K562 (cell line): ENCODE data around the gene PEX10. TPM values are rescaled to one million over a fixed set of nuclear protein-coding genes. Genes with fewer than 3 reads are reported as not detected.

Experiments used
- CREB1 ChIP-seq, 2 experiments: sonication (generic) in 1 of 2; formaldehyde crosslinking in 1 of 2; IDR thresholded peaks; 2 replicates each; pipeline versions ENCODE4 v1.6.1 to v1.8.0; 2012 to 2022; ENCODE audit warnings: inconsistent platforms in 1 of 2, mild to moderate bottlenecking in 1 of 2, missing genetic modification reagents in 1 of 2, moderate library complexity in 1 of 2
- EHMT2 ChIP-seq: fragments of 450-650 bp; IDR thresholded peaks from 2 replicates; pipeline ENCODE4 v1.6.1; 2018; ENCODE audit warnings: antibody characterized with exemption
- FOXJ3 ChIP-seq: sonication (generic); formaldehyde crosslinking; IDR thresholded peaks from 2 replicates; pipeline ENCODE4 v1.4.0; 2020; ENCODE audit warnings: mild to moderate bottlenecking, missing genetic modification reagents
- GABPB1 ChIP-seq: sonication (generic); formaldehyde crosslinking; IDR thresholded peaks from 2 replicates; pipeline ENCODE4 v1.8.0; 2022; ENCODE audit warnings: mild to moderate bottlenecking, missing genetic modification reagents
- HMG20B ChIP-seq: fragments of 250-450 bp; sonication (Bioruptor Pico); IDR thresholded peaks from 2 replicates; pipeline ENCODE4 v1.5.0; 2021; ENCODE audit warnings: mild to moderate bottlenecking
- MTA2 ChIP-seq: fragments of 450-650 bp; IDR thresholded peaks from 2 replicates; pipeline ENCODE4 v1.6.1; 2016; ENCODE audit warnings: low read depth
- RCOR1 ChIP-seq, 2 experiments: IDR thresholded peaks; 2 replicates each; pipeline ENCODE4 v1.6.1; 2012; ENCODE audit warnings: low read depth in 2 of 2, low read length in 2 of 2, borderline replicate concordance in 1 of 2, improper control_type of control experiment in 1 of 2
- SMC3 ChIP-seq: conservative IDR thresholded peaks from 2 replicates; pipeline ENCODE4 v1.6.1; 2011; ENCODE audit warnings: low read depth, low read length, improper control_type of control experiment; ENCODE audit not compliant: insufficient read depth
- ZC3H8 ChIP-seq: fragments of 450-650 bp; IDR thresholded peaks from 2 replicates; pipeline ENCODE4 v1.6.1; 2017
- ZKSCAN3 ChIP-seq: fragments of 250-450 bp; sonication (Bioruptor Pico); IDR thresholded peaks from 2 replicates; pipeline ENCODE4 v1.4.0; 2020
- ZNF146 ChIP-seq: IDR thresholded peaks from one replicate; pipeline ENCODE4 v1.6.1; 2018; ENCODE audit warnings: missing compliant biosample characterization; ENCODE audit not compliant: unreplicated experiment
- ZNF282 ChIP-seq: sonication (generic); formaldehyde crosslinking; IDR thresholded peaks from 2 replicates; pipeline ENCODE4 v1.8.1; 2023; ENCODE audit warnings: missing genetic modification reagents
- polyA plus RNA-seq, 8 experiments: library from polyadenylated mRNA; depleted of rRNA in 4 of 8; stranded (reverse) in 5 of 8; unstranded in 3 of 8; fragments of >200 nt; fragmentation: Nextera tagmentation in 2 of 8; fragmentation: Illumina TruSeq in 1 of 8; extraction: Ambion mirVana in 2 of 8; extraction: Trizol in 1 of 8; gene quantifications; 2 replicates each; pipeline versions ENCODE4 v1.2.1 to v1.2.3, GENCODE V29; 2011 to 2014; ENCODE audit warnings: inconsistent platforms in 1 of 8, missing spikeins in 1 of 8
- total RNA-seq, 7 experiments: library from RNA; depleted of rRNA in 6 of 7; stranded (reverse); fragments of >200 nt in 6 of 7; fragmentation: Illumina TruSeq in 2 of 7; extraction: Trizol in 2 of 7; gene quantifications; 2 replicates each; pipeline versions ENCODE4 v1.2.1 to v1.2.3, GENCODE V29; 2011 to 2021; ENCODE audit warnings: low replicate concordance in 1 of 7
- TF ChIP-seq, protein P1 (sequence below): sonication (generic); formaldehyde crosslinking; IDR thresholded peaks from 2 replicates; pipeline ENCODE4 v1.8.0; 2022; ENCODE audit warnings: missing genetic modification reagents, mild to moderate bottlenecking, moderate library complexity, borderline replicate concordance
- TF ChIP-seq, protein P2 (sequence below), 3 experiments: fragments of 200-800 bp in 1 of 3; fragments of 250-450 bp in 1 of 3; fragments of 450-650 bp in 1 of 3; sonication (Bioruptor Pico) in 1 of 3; sonication (Bioruptor generic) in 1 of 3; formaldehyde crosslinking in 1 of 3; IDR thresholded peaks; 2 replicates each; pipeline versions ENCODE4 v1.6.1 to v1.8.0; 2016 to 2022; ENCODE audit warnings: mild to moderate bottlenecking in 2 of 3, missing genetic modification characterization in 2 of 3, missing compliant biosample characterization in 1 of 3, moderate library complexity in 1 of 3
- TF ChIP-seq, protein P3 (sequence below): sonication (generic); formaldehyde crosslinking; IDR thresholded peaks from 2 replicates; pipeline ENCODE4 v1.9.0; 2022; ENCODE audit warnings: mild to moderate bottlenecking, missing genetic modification reagents
- TF ChIP-seq, protein P4 (sequence below), 2 experiments: IDR thresholded peaks; 2 replicates each; pipeline ENCODE4 v1.6.1; 2012; ENCODE audit warnings: improper control_type of control experiment in 2 of 2, low read depth in 2 of 2, low read length in 2 of 2, borderline replicate concordance in 1 of 2
- TF ChIP-seq, protein P5 (sequence below), 2 experiments: fragments of 200-800 bp in 1 of 2; sonication (Bioruptor generic) in 1 of 2; sonication (generic) in 1 of 2; formaldehyde crosslinking in 1 of 2; IDR thresholded peaks in 1 of 2; conservative IDR thresholded peaks in 1 of 2; 2 replicates each; pipeline versions ENCODE4 v1.5.0 to v1.6.1; 2016 to 2020; ENCODE audit warnings: missing compliant biosample characterization in 1 of 2, missing genetic modification characterization in 1 of 2, missing genetic modification reagents in 1 of 2

The PEX10 gene
- total and polyA plus RNA-seq, 9 of the 15 experiments (the other 6 are each of a cell fraction or from before 2014, with no cell fraction given) = 0.03 to 26.2 (median 8.7) TPM

DNA sequence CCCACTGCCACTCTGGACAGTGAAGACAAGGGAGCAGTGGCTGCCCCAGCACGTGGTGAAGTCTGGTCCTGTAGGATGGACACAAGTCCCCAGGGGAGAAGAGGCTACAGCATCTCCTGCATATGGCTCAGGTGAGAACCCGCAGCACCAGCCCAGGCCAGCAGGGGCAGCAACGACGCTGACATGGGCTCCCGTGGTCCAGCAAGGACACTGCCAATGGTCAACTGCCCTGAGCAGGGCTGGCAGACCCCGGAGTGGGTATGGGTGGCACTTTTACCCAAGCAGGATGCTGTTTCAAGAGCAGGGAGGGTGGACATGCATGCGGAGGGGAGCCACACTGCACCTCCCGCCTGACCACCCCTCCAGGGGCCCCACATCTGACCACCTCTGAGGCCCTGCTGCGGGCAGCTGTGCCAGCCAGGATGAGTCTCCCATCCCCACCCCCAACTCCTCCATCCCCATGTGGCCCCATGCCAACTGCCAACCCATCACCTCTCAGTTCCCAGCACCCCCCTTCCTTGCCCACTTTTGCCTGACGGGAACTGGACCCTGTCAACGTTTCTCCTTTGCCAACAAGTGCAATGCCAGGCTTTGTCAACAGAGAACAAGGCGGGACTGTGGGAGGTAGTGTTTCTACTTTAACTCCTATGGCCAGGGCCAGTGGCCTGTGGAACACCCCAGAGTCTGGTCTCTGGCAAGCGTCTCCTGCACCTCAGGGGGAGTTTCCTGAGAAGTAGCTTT, 29.6 kb downstream of the PEX10 start (continued):
- TF ChIP-seq, protein P1, sequence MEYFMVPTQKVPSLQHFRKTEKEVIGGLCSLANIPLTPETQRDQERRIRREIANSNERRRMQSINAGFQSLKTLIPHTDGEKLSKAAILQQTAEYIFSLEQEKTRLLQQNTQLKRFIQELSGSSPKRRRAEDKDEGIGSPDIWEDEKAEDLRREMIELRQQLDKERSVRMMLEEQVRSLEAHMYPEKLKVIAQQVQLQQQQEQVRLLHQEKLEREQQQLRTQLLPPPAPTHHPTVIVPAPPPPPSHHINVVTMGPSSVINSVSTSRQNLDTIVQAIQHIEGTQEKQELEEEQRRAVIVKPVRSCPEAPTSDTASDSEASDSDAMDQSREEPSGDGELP = peak; percentile 51; the same call in 1 of the 2 replicates
- TF ChIP-seq GABPB1 (CRISPR knock-in tag) (peak; percentile 28; the same call in 1 of the 2 replicates), RCOR1 (IDR thresholded peaks at IDR 0.05; ENCODE audit: borderline replicate concordance in 1 of 2, low read depth in 2 of 2, low read length in 2 of 2) (peak in 1 of 2 experiments; percentile 21; a peak in 1 of 4 replicates), CREB1 (IDR thresholded peaks at IDR 0.05) (no peak), CREB1 (CRISPR knock-in tag; IDR thresholded peaks at IDR 0.05) (peak; percentile 51; the same call in 1 of the 2 replicates), ZKSCAN3 (CRISPR knock-in tag) (no peak), HMG20B (CRISPR knock-in tag) (no peak), EHMT2 (no peak), ZNF282 (CRISPR knock-in tag) (no peak), MTA2 (no peak), FOXJ3 (no peak), ZC3H8 (no peak), SMC3 (peak; percentile 35), ZNF146 (CRISPR knock-in tag) (no peak)
- TF ChIP-seq, protein P2, sequence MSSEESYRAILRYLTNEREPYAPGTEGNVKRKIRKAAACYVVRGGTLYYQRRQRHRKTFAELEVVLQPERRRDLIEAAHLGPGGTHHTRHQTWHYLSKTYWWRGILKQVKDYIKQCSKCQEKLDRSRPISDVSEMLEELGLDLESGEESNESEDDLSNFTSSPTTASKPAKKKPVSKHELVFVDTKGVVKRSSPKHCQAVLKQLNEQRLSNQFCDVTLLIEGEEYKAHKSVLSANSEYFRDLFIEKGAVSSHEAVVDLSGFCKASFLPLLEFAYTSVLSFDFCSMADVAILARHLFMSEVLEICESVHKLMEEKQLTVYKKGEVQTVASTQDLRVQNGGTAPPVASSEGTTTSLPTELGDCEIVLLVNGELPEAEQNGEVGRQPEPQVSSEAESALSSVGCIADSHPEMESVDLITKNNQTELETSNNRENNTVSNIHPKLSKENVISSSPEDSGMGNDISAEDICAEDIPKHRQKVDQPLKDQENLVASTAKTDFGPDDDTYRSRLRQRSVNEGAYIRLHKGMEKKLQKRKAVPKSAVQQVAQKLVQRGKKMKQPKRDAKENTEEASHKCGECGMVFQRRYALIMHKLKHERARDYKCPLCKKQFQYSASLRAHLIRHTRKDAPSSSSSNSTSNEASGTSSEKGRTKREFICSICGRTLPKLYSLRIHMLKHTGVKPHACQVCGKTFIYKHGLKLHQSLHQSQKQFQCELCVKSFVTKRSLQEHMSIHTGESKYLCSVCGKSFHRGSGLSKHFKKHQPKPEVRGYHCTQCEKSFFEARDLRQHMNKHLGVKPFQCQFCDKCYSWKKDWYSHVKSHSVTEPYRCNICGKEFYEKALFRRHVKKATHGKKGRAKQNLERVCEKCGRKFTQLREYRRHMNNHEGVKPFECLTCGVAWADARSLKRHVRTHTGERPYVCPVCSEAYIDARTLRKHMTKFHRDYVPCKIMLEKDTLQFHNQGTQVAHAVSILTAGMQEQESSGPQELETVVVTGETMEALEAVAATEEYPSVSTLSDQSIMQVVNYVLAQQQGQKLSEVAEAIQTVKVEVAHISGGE (CRISPR knock-in tag; IDR thresholded peaks at IDR 0.05) = no peak
- TF ChIP-seq, protein P3, sequence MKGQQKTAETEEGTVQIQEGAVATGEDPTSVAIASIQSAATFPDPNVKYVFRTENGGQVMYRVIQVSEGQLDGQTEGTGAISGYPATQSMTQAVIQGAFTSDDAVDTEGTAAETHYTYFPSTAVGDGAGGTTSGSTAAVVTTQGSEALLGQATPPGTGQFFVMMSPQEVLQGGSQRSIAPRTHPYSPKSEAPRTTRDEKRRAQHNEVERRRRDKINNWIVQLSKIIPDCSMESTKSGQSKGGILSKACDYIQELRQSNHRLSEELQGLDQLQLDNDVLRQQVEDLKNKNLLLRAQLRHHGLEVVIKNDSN (CRISPR knock-in tag) = peak; percentile 35; the same call in 1 of the 2 replicates
- TF ChIP-seq, protein P4, sequence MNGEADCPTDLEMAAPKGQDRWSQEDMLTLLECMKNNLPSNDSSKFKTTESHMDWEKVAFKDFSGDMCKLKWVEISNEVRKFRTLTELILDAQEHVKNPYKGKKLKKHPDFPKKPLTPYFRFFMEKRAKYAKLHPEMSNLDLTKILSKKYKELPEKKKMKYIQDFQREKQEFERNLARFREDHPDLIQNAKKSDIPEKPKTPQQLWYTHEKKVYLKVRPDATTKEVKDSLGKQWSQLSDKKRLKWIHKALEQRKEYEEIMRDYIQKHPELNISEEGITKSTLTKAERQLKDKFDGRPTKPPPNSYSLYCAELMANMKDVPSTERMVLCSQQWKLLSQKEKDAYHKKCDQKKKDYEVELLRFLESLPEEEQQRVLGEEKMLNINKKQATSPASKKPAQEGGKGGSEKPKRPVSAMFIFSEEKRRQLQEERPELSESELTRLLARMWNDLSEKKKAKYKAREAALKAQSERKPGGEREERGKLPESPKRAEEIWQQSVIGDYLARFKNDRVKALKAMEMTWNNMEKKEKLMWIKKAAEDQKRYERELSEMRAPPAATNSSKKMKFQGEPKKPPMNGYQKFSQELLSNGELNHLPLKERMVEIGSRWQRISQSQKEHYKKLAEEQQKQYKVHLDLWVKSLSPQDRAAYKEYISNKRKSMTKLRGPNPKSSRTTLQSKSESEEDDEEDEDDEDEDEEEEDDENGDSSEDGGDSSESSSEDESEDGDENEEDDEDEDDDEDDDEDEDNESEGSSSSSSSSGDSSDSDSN (IDR thresholded peaks at IDR 0.05; ENCODE audit: borderline replicate concordance in 1 of 2, low read depth in 2 of 2, low read length in 2 of 2) = no peak
- TF ChIP-seq, protein P5, sequence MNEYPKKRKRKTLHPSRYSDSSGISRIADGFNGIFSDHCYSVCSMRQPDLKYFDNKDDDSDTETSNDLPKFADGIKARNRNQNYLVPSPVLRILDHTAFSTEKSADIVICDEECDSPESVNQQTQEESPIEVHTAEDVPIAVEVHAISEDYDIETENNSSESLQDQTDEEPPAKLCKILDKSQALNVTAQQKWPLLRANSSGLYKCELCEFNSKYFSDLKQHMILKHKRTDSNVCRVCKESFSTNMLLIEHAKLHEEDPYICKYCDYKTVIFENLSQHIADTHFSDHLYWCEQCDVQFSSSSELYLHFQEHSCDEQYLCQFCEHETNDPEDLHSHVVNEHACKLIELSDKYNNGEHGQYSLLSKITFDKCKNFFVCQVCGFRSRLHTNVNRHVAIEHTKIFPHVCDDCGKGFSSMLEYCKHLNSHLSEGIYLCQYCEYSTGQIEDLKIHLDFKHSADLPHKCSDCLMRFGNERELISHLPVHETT (CRISPR knock-in tag; conservative IDR thresholded peaks at IDR 0.05 in 1 of 2, IDR thresholded peaks at IDR 0.05 in 1 of 2) = no peak
